Fibroblast of lung (primary cell): ENCODE data around the gene SMC1A.

Experiments used
- EZH2 ChIP-seq: IDR thresholded peaks from 2 replicates; pipeline ENCODE4 v1.5.1; 2012; ENCODE audit warnings: low read length, control low read depth, mild to moderate bottlenecking; ENCODE audit errors: missing control alignments
- TF ChIP-seq, protein P1 (sequence below), 2 donors: IDR thresholded peaks in 1 of 2; conservative IDR thresholded peaks in 1 of 2; 1 replicate in 1 of 2; 2 replicates in 1 of 2; pipeline ENCODE4 v1.5.1; 2011 to 2012; ENCODE audit warnings: low read length in 2 of 2, control low read depth in 1 of 2, inconsistent platforms in 1 of 2, low read depth in 1 of 2, mild to moderate bottlenecking in 1 of 2

GRCh38 chrX:53379008-53379710 is 43.3 kb downstream of the SMC1A start:
- TF ChIP-seq, protein P1, sequence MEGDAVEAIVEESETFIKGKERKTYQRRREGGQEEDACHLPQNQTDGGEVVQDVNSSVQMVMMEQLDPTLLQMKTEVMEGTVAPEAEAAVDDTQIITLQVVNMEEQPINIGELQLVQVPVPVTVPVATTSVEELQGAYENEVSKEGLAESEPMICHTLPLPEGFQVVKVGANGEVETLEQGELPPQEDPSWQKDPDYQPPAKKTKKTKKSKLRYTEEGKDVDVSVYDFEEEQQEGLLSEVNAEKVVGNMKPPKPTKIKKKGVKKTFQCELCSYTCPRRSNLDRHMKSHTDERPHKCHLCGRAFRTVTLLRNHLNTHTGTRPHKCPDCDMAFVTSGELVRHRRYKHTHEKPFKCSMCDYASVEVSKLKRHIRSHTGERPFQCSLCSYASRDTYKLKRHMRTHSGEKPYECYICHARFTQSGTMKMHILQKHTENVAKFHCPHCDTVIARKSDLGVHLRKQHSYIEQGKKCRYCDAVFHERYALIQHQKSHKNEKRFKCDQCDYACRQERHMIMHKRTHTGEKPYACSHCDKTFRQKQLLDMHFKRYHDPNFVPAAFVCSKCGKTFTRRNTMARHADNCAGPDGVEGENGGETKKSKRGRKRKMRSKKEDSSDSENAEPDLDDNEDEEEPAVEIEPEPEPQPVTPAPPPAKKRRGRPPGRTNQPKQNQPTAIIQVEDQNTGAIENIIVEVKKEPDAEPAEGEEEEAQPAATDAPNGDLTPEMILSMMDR (conservative IDR thresholded peaks at IDR 0.05 in 1 of 2, IDR thresholded peaks at IDR 0.05 in 1 of 2; ENCODE audit: low read depth in 1 of 2, low read length in 2 of 2), result no peak
- TF ChIP-seq EZH2, result no peak
